Measurements from ENCODE around the gene CFAP45.

Gene CFAP45

GRCh38 chr1:159890390-159890789, 9.6 kb downstream of the CFAP45 start:
- no peak for TF ChIP-seq CTCF (IDR thresholded peaks at IDR 0.05; ENCODE audit: borderline replicate concordance, control extremely low read depth, extremely low read depth, insufficient read depth, missing control alignments)
- no peak for DNase-seq (ENCODE audit: low spot score)
- in situ Hi-C loops (cut with MboI; ENCODE audit: low sequenced_read_pairs, unreplicated experiment) = no loop called here

- DNase-seq (ENCODE audit: low spot score) = peak; percentile 82
- no peak for TF ChIP-seq CTCF (IDR thresholded peaks at IDR 0.05; ENCODE audit: borderline replicate concordance, control extremely low read depth, extremely low read depth, insufficient read depth, missing control alignments)
- in situ Hi-C loops (cut with MboI; ENCODE audit: low sequenced_read_pairs, unreplicated experiment) = no loop called here
Observed at GRCh38 chr1:159889821-159890252, 10.1 kb downstream of the CFAP45 start.

- in situ Hi-C loops (cut with MboI; ENCODE audit: low sequenced_read_pairs, unreplicated experiment) = no loop called here
- TF ChIP-seq CTCF (IDR thresholded peaks at IDR 0.05; ENCODE audit: borderline replicate concordance, control extremely low read depth, extremely low read depth, insufficient read depth, missing control alignments) = no peak
- DNase-seq (ENCODE audit: low spot score) = no peak
Observed at GRCh38 chr1:159889202-159889601, 10.8 kb downstream of the CFAP45 start.

GRCh38 chr1:159884296-159884695, 15.7 kb downstream of the CFAP45 start:
- in situ Hi-C loops (cut with MboI; ENCODE audit: low sequenced_read_pairs, unreplicated experiment) = no loop called here
- no peak for DNase-seq (ENCODE audit: low spot score)
- no peak for TF ChIP-seq CTCF (IDR thresholded peaks at IDR 0.05; ENCODE audit: borderline replicate concordance, control extremely low read depth, extremely low read depth, insufficient read depth, missing control alignments)

- no peak for TF ChIP-seq CTCF (IDR thresholded peaks at IDR 0.05; ENCODE audit: borderline replicate concordance, control extremely low read depth, extremely low read depth, insufficient read depth, missing control alignments)
- in situ Hi-C loops (cut with MboI; ENCODE audit: low sequenced_read_pairs, unreplicated experiment) = no loop called here
Observed at GRCh38 chr1:159883134-159883533, 16.8 kb downstream of the CFAP45 start.

GRCh38 chr1:159882527-159882862, 17.5 kb downstream of the CFAP45 start:
- in situ Hi-C loops (cut with MboI; ENCODE audit: low sequenced_read_pairs, unreplicated experiment) = no loop called here
- TF ChIP-seq CTCF (IDR thresholded peaks at IDR 0.05; ENCODE audit: borderline replicate concordance, control extremely low read depth, extremely low read depth, insufficient read depth, missing control alignments) = no peak
- DNase-seq (ENCODE audit: low spot score) = no peak

More at GRCh38 chr1:159883134-159883533, 16.8 kb downstream of the CFAP45 start:
- no peak for DNase-seq (ENCODE audit: low spot score)

All from GM13976 (cell line).